WTC11 (cell line): Measurements from ENCODE around the gene RARRES2. TPM values are rescaled to one million over a fixed set of nuclear protein-coding genes. Genes with fewer than 3 reads are reported as not detected.

Experiments used
- ATAC-seq: fragments of 200-7000 bp; cut with Tn5 transposase; 2 replicates; pipeline ENCODE4 v1.10.0; 2021; ENCODE audit warnings: mild to moderate bottlenecking, moderate library complexity
- CTCF ChIA-PET: fragments of 300-600 bp; sonication (Branson Sonifier 250); formaldehyde crosslinking; loops from one replicate; lab custom pipeline; 2021; ENCODE audit warnings: antibody characterized with exemption; lab: Charles Lee
- POLR2A ChIA-PET: fragments of 350-600 bp; sonication (Branson Sonifier 250); formaldehyde crosslinking; loops from one replicate; lab custom pipeline; 2021; ENCODE audit warnings: antibody characterized with exemption; lab: Charles Lee
- DNase-seq: peaks from one replicate; pipeline ENCODE4 v3.0.0; 2021; ENCODE audit warnings: low spot score
- H3K27ac Mint-ChIP-seq: 2 replicates; pipeline ENCODE4 v1.8.0; 2021; ENCODE audit warnings: mixed read lengths
- H3K27me3 Mint-ChIP-seq: 2 replicates; pipeline ENCODE4 v1.8.0; 2021; ENCODE audit warnings: low read depth, mild to moderate bottlenecking, moderate library complexity, mixed read lengths
- H3K36me3 Mint-ChIP-seq: 2 replicates; pipeline ENCODE4 v1.8.0; 2021; ENCODE audit warnings: mixed read lengths
- H3K4me1 Mint-ChIP-seq: 2 replicates; pipeline ENCODE4 v1.8.0; 2022; ENCODE audit warnings: mixed read lengths
- H3K4me3 Mint-ChIP-seq: 2 replicates; pipeline ENCODE4 v1.8.0; 2021; ENCODE audit warnings: mild to moderate bottlenecking, moderate library complexity, mixed read lengths
- H3K9me3 Mint-ChIP-seq: 2 replicates; pipeline ENCODE4 v1.8.0; 2021; ENCODE audit warnings: mixed read lengths
- CTCF ChIP-seq: fragments of 200-600 bp; IDR thresholded peaks from 2 replicates; pipeline ENCODE4 v1.8.0; 2022; ENCODE audit warnings: antibody characterized with exemption
- E2F1 ChIP-seq: sonication (generic); formaldehyde crosslinking; IDR thresholded peaks from 2 replicates; pipeline ENCODE4 v1.8.0; 2022; ENCODE audit warnings: mild to moderate bottlenecking, missing genetic modification reagents
- E2F5 ChIP-seq: sonication (generic); formaldehyde crosslinking; IDR thresholded peaks from 2 replicates; pipeline ENCODE4 v1.8.1; 2022; ENCODE audit warnings: mild to moderate bottlenecking, moderate library complexity, missing genetic modification reagents
- ETV6 ChIP-seq: sonication (generic); formaldehyde crosslinking; IDR thresholded peaks from 2 replicates; pipeline ENCODE4 v1.8.1; 2022; ENCODE audit warnings: mild to moderate bottlenecking, missing genetic modification reagents
- GABPB1 ChIP-seq: sonication (generic); formaldehyde crosslinking; IDR thresholded peaks from 2 replicates; pipeline ENCODE4 v1.8.1; 2023; ENCODE audit warnings: mild to moderate bottlenecking, missing genetic modification reagents
- HMGXB4 ChIP-seq: sonication (generic); formaldehyde crosslinking; IDR thresholded peaks from 2 replicates; pipeline ENCODE4 v1.8.1; 2023; ENCODE audit warnings: mild to moderate bottlenecking, moderate library complexity, missing genetic modification reagents
- JAZF1 ChIP-seq: fragments of 250-450 bp; sonication (Bioruptor Pico); IDR thresholded peaks from 2 replicates; pipeline ENCODE4 v1.9.0; 2021; ENCODE audit warnings: moderate library complexity, mild to moderate bottlenecking, inconsistent platforms
- KAT7 ChIP-seq: sonication (generic); formaldehyde crosslinking; IDR thresholded peaks from 2 replicates; pipeline ENCODE4 v1.8.1; 2023; ENCODE audit warnings: missing genetic modification reagents, mild to moderate bottlenecking, borderline replicate concordance
- MLX ChIP-seq: sonication (generic); formaldehyde crosslinking; IDR thresholded peaks from 2 replicates; pipeline ENCODE4 v1.8.1; 2023; ENCODE audit warnings: mild to moderate bottlenecking, missing genetic modification reagents, moderate library complexity
- MXD4 ChIP-seq: fragments of 250-450 bp; sonication (Bioruptor Pico); IDR thresholded peaks from 2 replicates; pipeline ENCODE4 v1.8.0; 2021; ENCODE audit warnings: mild to moderate bottlenecking, moderate library complexity, borderline replicate concordance
- NR1H2 ChIP-seq: sonication (generic); formaldehyde crosslinking; IDR thresholded peaks from 2 replicates; pipeline ENCODE4 v1.9.0; 2021; ENCODE audit warnings: mild to moderate bottlenecking, moderate library complexity, missing genetic modification reagents
- OVOL2 ChIP-seq: fragments of 250-450 bp; sonication (Bioruptor Pico); IDR thresholded peaks from 2 replicates; pipeline ENCODE4 v1.9.0; 2021; ENCODE audit warnings: mild to moderate bottlenecking, borderline replicate concordance
- PREB ChIP-seq: sonication (generic); formaldehyde crosslinking; IDR thresholded peaks from 2 replicates; pipeline ENCODE4 v1.8.1; 2022; ENCODE audit warnings: mild to moderate bottlenecking, missing genetic modification reagents, moderate library complexity, borderline replicate concordance
- PRRX2 ChIP-seq: fragments of 250-450 bp; sonication (Bioruptor Pico); IDR thresholded peaks from 2 replicates; pipeline ENCODE4 v1.8.0; 2021; ENCODE audit warnings: mild to moderate bottlenecking
- STAT6 ChIP-seq: sonication (generic); formaldehyde crosslinking; conservative IDR thresholded peaks from 2 replicates; pipeline ENCODE4 v1.8.1; 2023; ENCODE audit warnings: mild to moderate bottlenecking, low read depth, missing genetic modification reagents, moderate library complexity
- total RNA-seq: library from RNA; stranded (reverse); gene quantifications from 3 replicates; pipeline ENCODE4 v1.2.3, GENCODE V29; 2021

The RARRES2 gene
- total RNA-seq, 1 experiment from 2014 or later: 230 TPM

GRCh38 chr7:150357771-150358427 is 16.5 kb upstream of the RARRES2 start (continued):
- TF ChIP-seq PREB (CRISPR knock-in tag) (no peak), ETV6 (CRISPR knock-in tag) (no peak), JAZF1 (CRISPR knock-in tag) (no peak), E2F5 (CRISPR knock-in tag) (no peak), OVOL2 (CRISPR knock-in tag) (no peak), MLX (no peak), MXD4 (CRISPR knock-in tag) (no peak), E2F1 (CRISPR knock-in tag) (no peak), STAT6 (CRISPR knock-in tag) (no peak), HMGXB4 (no peak)

- peaks cover 28% of the 10 kb centered on the region for H3K4me1 Mint-ChIP-seq
- TF ChIP-seq NR1H2 (CRISPR knock-in tag): no peak
- no peak for TF ChIP-seq PRRX2 (CRISPR knock-in tag)
- H3K36me3 Mint-ChIP-seq: no peaks in the 10 kb centered on the region
- H3K27ac Mint-ChIP-seq: no peak overlapping the region
- CTCF ChIA-PET: no interaction called here
- no peaks in the 10 kb centered on the region; the same call in 1 of the 2 replicates for H3K27me3 Mint-ChIP-seq
- H3K4me3 Mint-ChIP-seq: no peak overlapping the region
- POLR2A ChIA-PET: no interaction called here
- ATAC-seq (no peak), DNase-seq (no peak)
- H3K9me3 Mint-ChIP-seq: no peaks in the 10 kb centered on the region; the same call in 1 of the 2 replicates
These were observed 15.8 kb upstream of the RARRES2 start for GRCh38 chr7:150357270-150357669.

- Mint-ChIP-seq H3K9me3 (no peaks in the 10 kb centered on the region; the same call in 1 of the 2 replicates), H3K27me3 (no peaks in the 10 kb centered on the region), H3K27ac (no peak overlapping the region), H3K4me1 (peaks cover 19% of the 10 kb centered on the region), H3K36me3 (no peaks in the 10 kb centered on the region), H3K4me3 (no peak overlapping the region)
- ChIA-PET CTCF (interaction anchor here (0.7 to 1.8 kb wide), 4 partner anchors 10 to 56 kb away, joined by 3 to 7 read pairs (median 3); partner anchors contain the start of gene REPIN1), POLR2A (no interaction called here)
- TF ChIP-seq CTCF: peak; percentile 46
- peak; percentile 44; the same call in 1 of the 2 replicates for TF ChIP-seq GABPB1 (CRISPR knock-in tag)
- no peak for TF ChIP-seq KAT7
- DNase-seq: no peak
- ATAC-seq: peak; percentile 43
These were observed 15.0 kb upstream of the RARRES2 start for GRCh38 chr7:150356265-150356897.
